ENCODE data around the gene FBXO45. TPM values are rescaled to one million over a fixed set of nuclear protein-coding genes. Genes with fewer than 3 reads are reported as not detected.

Gene FBXO45
- total and polyA plus RNA-seq, 2 donors (not counting 1 experiment from before 2014, with no cell fraction given) = 0.98 to 4.7 TPM

DNA sequence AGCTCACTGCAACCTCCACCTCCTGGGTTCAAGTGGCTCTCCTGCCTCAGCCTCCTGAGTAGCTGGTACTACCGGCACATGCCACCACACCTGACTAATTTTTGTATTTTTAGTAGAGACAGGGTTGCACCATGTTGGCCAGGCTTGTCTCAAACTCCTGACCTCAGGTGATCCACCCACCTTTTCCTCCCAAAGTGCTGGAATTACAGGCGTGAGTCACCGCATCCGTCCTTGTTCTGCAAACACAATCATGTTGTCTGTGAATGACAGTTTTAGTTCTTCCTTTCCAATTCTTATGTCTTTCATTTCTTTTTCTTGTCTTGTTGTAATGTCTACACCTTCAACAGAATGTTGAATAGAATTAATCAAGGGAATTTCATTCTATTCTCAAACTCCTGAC is 37.0 kb upstream of the FBXO45 start:
- no CpG with 5 or more reads among the region's 4 CpGs for WGBS (ENCODE audit: insufficient coverage)
- H3K27me3 Mint-ChIP-seq = peaks cover 3% of the 10 kb centered on the region
- H3K4me3 Mint-ChIP-seq = no peak overlapping the region
- H3K27me3 ChIP-seq (replicated peaks in 1 of 4; ENCODE audit: control extremely low read depth in 1 of 4, control insufficient read depth in 3 of 4, insufficient read depth in 4 of 4, low read length in 3 of 4) = peaks cover 0 to 2% (median 0%) of the 10 kb centered on the region in 4 experiments
- ATAC-seq (ENCODE audit: low read depth) (no peak), DNase-seq (no peak)
- intact Hi-C loops (cut with micrococcal nuclease) = no loop called here
- H4K20me1 ChIP-seq (ENCODE audit: control insufficient read depth, insufficient read depth, low read length, poor library complexity, severe bottlenecking) = no peaks in the 10 kb centered on the region
- no peak overlapping the region for H3K4me3 ChIP-seq (ENCODE audit: control extremely low read depth in 1 of 5, extremely low read depth in 1 of 5, insufficient read depth in 1 of 5, low read depth in 2 of 5, low read length in 4 of 5)
- ChIA-PET CTCF (no interaction called here), POLR2A (no interaction called here)
- H3K27ac Mint-ChIP-seq = no peak overlapping the region
- H3K9ac ChIP-seq (ENCODE audit: low read length) = no peak overlapping the region
- peaks cover 6 to 8% of the 10 kb centered on the region in 2 donors for H3K4me1 ChIP-seq (ENCODE audit: control insufficient read depth in 2 of 2, insufficient read depth in 2 of 2, low read length in 2 of 2)
- no peaks in the 10 kb centered on the region for H3K36me3 ChIP-seq (replicated peaks in 1 of 2; ENCODE audit: control extremely low read depth in 1 of 2, control insufficient read depth in 1 of 2, extremely low read depth in 1 of 2, insufficient read depth in 2 of 2, low read length in 1 of 2)
- no peaks in the 10 kb centered on the region for H3K9me3 Mint-ChIP-seq (ENCODE audit: insufficient read depth)
- no peaks in the 10 kb centered on the region for H3K79me2 ChIP-seq (ENCODE audit: control insufficient read depth, insufficient read depth, low read length)
- H3K27ac ChIP-seq (ENCODE audit: low read length in 2 of 2) = no peak overlapping the region
- H3K4me2 ChIP-seq (replicated peaks; ENCODE audit: low read depth, low read length, poor library complexity, severe bottlenecking) = no peak overlapping the region
- TF ChIP-seq, protein P1, sequence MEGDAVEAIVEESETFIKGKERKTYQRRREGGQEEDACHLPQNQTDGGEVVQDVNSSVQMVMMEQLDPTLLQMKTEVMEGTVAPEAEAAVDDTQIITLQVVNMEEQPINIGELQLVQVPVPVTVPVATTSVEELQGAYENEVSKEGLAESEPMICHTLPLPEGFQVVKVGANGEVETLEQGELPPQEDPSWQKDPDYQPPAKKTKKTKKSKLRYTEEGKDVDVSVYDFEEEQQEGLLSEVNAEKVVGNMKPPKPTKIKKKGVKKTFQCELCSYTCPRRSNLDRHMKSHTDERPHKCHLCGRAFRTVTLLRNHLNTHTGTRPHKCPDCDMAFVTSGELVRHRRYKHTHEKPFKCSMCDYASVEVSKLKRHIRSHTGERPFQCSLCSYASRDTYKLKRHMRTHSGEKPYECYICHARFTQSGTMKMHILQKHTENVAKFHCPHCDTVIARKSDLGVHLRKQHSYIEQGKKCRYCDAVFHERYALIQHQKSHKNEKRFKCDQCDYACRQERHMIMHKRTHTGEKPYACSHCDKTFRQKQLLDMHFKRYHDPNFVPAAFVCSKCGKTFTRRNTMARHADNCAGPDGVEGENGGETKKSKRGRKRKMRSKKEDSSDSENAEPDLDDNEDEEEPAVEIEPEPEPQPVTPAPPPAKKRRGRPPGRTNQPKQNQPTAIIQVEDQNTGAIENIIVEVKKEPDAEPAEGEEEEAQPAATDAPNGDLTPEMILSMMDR (IDR thresholded peaks at IDR 0.05) = no peak
- TF ChIP-seq EZH2 (IDR thresholded peaks at IDR 0.05; ENCODE audit: borderline replicate concordance, insufficient read depth, low read depth, low read length, poor library complexity, severe bottlenecking) = no peak
- H3K4me1 Mint-ChIP-seq = peaks cover 7% of the 10 kb centered on the region
- H2AFZ ChIP-seq (ENCODE audit: insufficient read depth, low read depth, low read length, poor library complexity, severe bottlenecking) = no peak overlapping the region
- H3K9me3 ChIP-seq (ENCODE audit: control extremely low read depth in 1 of 3, control insufficient read depth in 2 of 3, insufficient read depth in 1 of 3, low read length in 2 of 3) = peaks cover 0 to 15% (median 0%) of the 10 kb centered on the region in 3 donors

DNA sequence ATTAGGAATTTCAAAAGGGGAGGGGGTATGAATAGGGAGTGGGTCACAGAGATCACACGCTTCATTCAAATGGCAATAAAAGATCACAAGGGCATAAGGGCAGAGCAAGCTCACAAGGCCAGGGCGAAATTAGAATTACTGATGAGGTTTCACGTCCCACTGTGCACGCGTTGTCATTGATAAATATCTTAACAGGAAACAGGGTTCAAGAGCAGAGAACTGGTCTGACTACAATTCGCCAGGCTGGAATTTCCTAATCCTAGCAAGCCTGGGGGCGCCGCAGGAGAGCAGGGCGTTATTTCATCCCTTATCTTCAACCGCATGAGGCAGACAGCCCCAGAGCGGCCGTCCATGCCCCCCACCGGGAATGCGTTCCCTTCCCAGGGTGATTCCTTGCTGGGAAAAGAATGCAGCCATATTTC is 35.2 kb upstream of the FBXO45 start:
- H3K36me3 ChIP-seq (replicated peaks in 1 of 2; ENCODE audit: control extremely low read depth in 1 of 2, control insufficient read depth in 1 of 2, extremely low read depth in 1 of 2, insufficient read depth in 2 of 2, low read length in 1 of 2) = no peaks in the 10 kb centered on the region
- Mint-ChIP-seq H3K4me1 (peaks cover 2% of the 10 kb centered on the region), H3K4me3 (no peak overlapping the region), H3K27me3 (peaks cover 6% of the 10 kb centered on the region), H3K27ac (no peak overlapping the region), H3K9me3 (ENCODE audit: insufficient read depth) (no peaks in the 10 kb centered on the region)
- intact Hi-C loops (cut with micrococcal nuclease) = no loop called here
- no peak overlapping the region for H2AFZ ChIP-seq (ENCODE audit: insufficient read depth, low read depth, low read length, poor library complexity, severe bottlenecking)
- H4K20me1 ChIP-seq (ENCODE audit: control insufficient read depth, insufficient read depth, low read length, poor library complexity, severe bottlenecking) = no peaks in the 10 kb centered on the region
- H3K79me2 ChIP-seq (ENCODE audit: control insufficient read depth, insufficient read depth, low read length) = no peaks in the 10 kb centered on the region
- H3K4me1 ChIP-seq (ENCODE audit: control insufficient read depth in 2 of 2, insufficient read depth in 2 of 2, low read length in 2 of 2) = peaks cover 6 to 8% of the 10 kb centered on the region in 2 donors
- H3K9ac ChIP-seq (ENCODE audit: low read length) = no peak overlapping the region
- DNase-seq (no peak), ATAC-seq (ENCODE audit: low read depth) (no peak)
- H3K27me3 ChIP-seq (replicated peaks in 1 of 4; ENCODE audit: control extremely low read depth in 1 of 4, control insufficient read depth in 3 of 4, insufficient read depth in 4 of 4, low read length in 3 of 4) = peaks cover 0 to 2% (median 0%) of the 10 kb centered on the region in 4 experiments
- TF ChIP-seq, protein P1 (IDR thresholded peaks at IDR 0.05) = no peak
- no peak for TF ChIP-seq EZH2 (IDR thresholded peaks at IDR 0.05; ENCODE audit: borderline replicate concordance, insufficient read depth, low read depth, low read length, poor library complexity, severe bottlenecking)
- WGBS (ENCODE audit: insufficient coverage) = 88% methylated on average over 14 of the region's 14 CpGs
- H3K4me3 ChIP-seq (ENCODE audit: control extremely low read depth in 1 of 5, extremely low read depth in 1 of 5, insufficient read depth in 1 of 5, low read depth in 2 of 5, low read length in 4 of 5) = no peak overlapping the region
- H3K27ac ChIP-seq (ENCODE audit: low read length in 2 of 2) = no peak overlapping the region
- H3K4me2 ChIP-seq (replicated peaks; ENCODE audit: low read depth, low read length, poor library complexity, severe bottlenecking) = no peak overlapping the region
- CTCF ChIA-PET = no interaction called here
- POLR2A ChIA-PET = no interaction called here
- peaks cover 0 to 15% (median 0%) of the 10 kb centered on the region in 3 donors for H3K9me3 ChIP-seq (ENCODE audit: control extremely low read depth in 1 of 3, control insufficient read depth in 2 of 3, insufficient read depth in 1 of 3, low read length in 2 of 3)
